H9 (cell line): ENCODE data around the gene KRT36. TPM values are rescaled to one million over a fixed set of nuclear protein-coding genes. Genes with fewer than 3 reads are reported as not detected.

ENCODE experiments used
- DNase-seq: peaks from one replicate; pipeline ENCODE4 v3.0.0-alpha.2; 2017
- H2AFZ ChIP-seq: one replicate; pipeline ENCODE4 v1.6.1; 2013; ENCODE audit warnings: mild to moderate bottlenecking, low read length, control low read depth, moderate library complexity
- H2AK5ac ChIP-seq: 2 replicates; pipeline ENCODE4 v1.6.1; 2013; ENCODE audit warnings: low read length, control low read depth, mixed read lengths; ENCODE audit not compliant: insufficient read length
- H2BK120ac ChIP-seq: one replicate; pipeline ENCODE4 v1.6.1; 2013; ENCODE audit warnings: low read depth, mild to moderate bottlenecking, low read length, control low read depth, inconsistent platforms; ENCODE audit not compliant: poor library complexity, severe bottlenecking
- H2BK12ac ChIP-seq: 2 replicates; pipeline ENCODE4 v1.6.1; 2013; ENCODE audit warnings: low read length, control low read depth, mixed read lengths, low read depth; ENCODE audit not compliant: insufficient read length
- H2BK15ac ChIP-seq: 2 replicates; pipeline ENCODE4 v1.6.1; 2013; ENCODE audit warnings: low read depth, low read length, control low read depth
- H2BK20ac ChIP-seq: one replicate; pipeline ENCODE4 v1.6.1; 2013; ENCODE audit warnings: low read depth, mild to moderate bottlenecking, low read length, control low read depth, inconsistent platforms; ENCODE audit not compliant: poor library complexity, severe bottlenecking
- H2BK5ac ChIP-seq: 2 replicates; pipeline ENCODE4 v1.6.1; 2013; ENCODE audit warnings: low read length, control low read depth, mixed read lengths; ENCODE audit not compliant: insufficient read length
- H3K14ac ChIP-seq: 2 replicates; pipeline ENCODE4 v1.6.1; 2013; ENCODE audit warnings: low read length, control low read depth; ENCODE audit not compliant: insufficient read depth
- H3K18ac ChIP-seq: 2 replicates; pipeline ENCODE4 v1.6.1; 2013; ENCODE audit warnings: low read depth, mild to moderate bottlenecking, mixed read lengths, low read length, control low read depth; ENCODE audit not compliant: insufficient read length
- H3K23ac ChIP-seq: 2 replicates; pipeline ENCODE4 v1.6.1; 2013; ENCODE audit warnings: low read length, control low read depth, mixed read lengths, low read depth; ENCODE audit not compliant: insufficient read length
- H3K23me2 ChIP-seq: 2 replicates; pipeline ENCODE4 v1.6.1; 2013; ENCODE audit warnings: low read depth, mild to moderate bottlenecking, mixed read lengths, low read length, control low read depth; ENCODE audit not compliant: insufficient read length, poor library complexity, severe bottlenecking
- H3K27ac ChIP-seq: 2 replicates; pipeline ENCODE4 v1.5.1; 2013; ENCODE audit warnings: low read length, control low read depth, mixed read lengths, low read depth; ENCODE audit not compliant: insufficient read length
- H3K27me3 ChIP-seq: 2 replicates; pipeline ENCODE4 v1.6.1; 2013; ENCODE audit warnings: low read length, control low read depth, inconsistent platforms; ENCODE audit not compliant: insufficient read depth
- H3K4ac ChIP-seq: 2 replicates; pipeline ENCODE4 v1.6.1; 2013; ENCODE audit warnings: low read depth, mild to moderate bottlenecking, control low read depth, inconsistent platforms, low read length, moderate library complexity
- H3K4me1 ChIP-seq: 2 replicates; pipeline ENCODE4 v1.6.1; 2013; ENCODE audit warnings: low read length, control low read depth, inconsistent platforms; ENCODE audit not compliant: insufficient read depth
- H3K4me2 ChIP-seq: 2 replicates; pipeline ENCODE4 v1.6.1; 2013; ENCODE audit warnings: low read length, control low read depth, mixed read lengths; ENCODE audit not compliant: insufficient read length, insufficient read depth
- H3K56ac ChIP-seq: 2 replicates; pipeline ENCODE4 v1.6.1; 2013; ENCODE audit warnings: low read depth, mild to moderate bottlenecking, mixed read lengths, low read length, control low read depth; ENCODE audit not compliant: insufficient read length
- H3K79me1 ChIP-seq: 2 replicates; pipeline ENCODE4 v1.6.1; 2013; ENCODE audit warnings: low read depth, mild to moderate bottlenecking, moderate library complexity, low read length, control low read depth, inconsistent platforms; ENCODE audit not compliant: insufficient read depth, poor library complexity, severe bottlenecking
- H3K79me2 ChIP-seq: 2 replicates; pipeline ENCODE4 v1.6.1; 2013; ENCODE audit warnings: low read length, control low read depth, inconsistent platforms; ENCODE audit not compliant: insufficient read depth
- H3K9ac ChIP-seq: 2 replicates; pipeline ENCODE4 v1.6.1; 2013; ENCODE audit warnings: low read length, control low read depth, mixed read lengths; ENCODE audit not compliant: insufficient read length; ENCODE audit errors: extremely low read depth
- H3K9me3 ChIP-seq: one replicate; pipeline ENCODE4 v1.6.1; 2013; ENCODE audit warnings: low read depth, low read length, inconsistent platforms; ENCODE audit not compliant: control insufficient read depth
- H3T11ph ChIP-seq: one replicate; pipeline ENCODE4 v1.6.1; 2013; ENCODE audit warnings: mild to moderate bottlenecking, low read length, control low read depth, inconsistent platforms
- H4K20me1 ChIP-seq: one replicate; pipeline ENCODE4 v1.6.1; 2013; ENCODE audit not compliant: control insufficient read depth, insufficient read length, insufficient read depth
- H4K5ac ChIP-seq: 2 replicates; pipeline ENCODE4 v1.6.1; 2013; ENCODE audit warnings: low read depth, mild to moderate bottlenecking, mixed read lengths, low read length, control low read depth; ENCODE audit not compliant: insufficient read length
- H4K8ac ChIP-seq: replicated peaks from 2 replicates; pipeline ENCODE4 v1.6.1; 2013; ENCODE audit warnings: low read length, control low read depth, mixed read lengths, low read depth; ENCODE audit not compliant: insufficient read length
- H4K91ac ChIP-seq: 2 replicates; pipeline ENCODE4 v1.6.1; 2013; ENCODE audit warnings: low read depth, mild to moderate bottlenecking, moderate library complexity, mixed read lengths, low read length, control low read depth; ENCODE audit not compliant: insufficient read length
- H3K27ac Mint-ChIP-seq, 3 experiments: 2 replicates in 2 of 3; 3 replicates in 1 of 3; pipeline ENCODE4 v1.8.0; 2020 to 2021; ENCODE audit warnings: mixed read lengths in 3 of 3, mild to moderate bottlenecking in 1 of 3, moderate library complexity in 1 of 3
- H3K27me3 Mint-ChIP-seq: 2 replicates; pipeline ENCODE4 v1.8.0; 2021; ENCODE audit warnings: low read depth, mild to moderate bottlenecking, moderate library complexity, mixed read lengths
- H3K36me3 Mint-ChIP-seq, 3 experiments: 2 replicates in 2 of 3; 3 replicates in 1 of 3; pipeline ENCODE4 v1.8.0; 2020 to 2021; ENCODE audit warnings: low read depth in 3 of 3, mixed read lengths in 3 of 3; ENCODE audit not compliant: insufficient read depth in 1 of 3
- H3K4me1 Mint-ChIP-seq, 2 experiments: 2 replicates each; pipeline ENCODE4 v1.8.0; 2020; ENCODE audit warnings: mixed read lengths in 2 of 2
- H3K4me3 Mint-ChIP-seq, 2 experiments: 2 replicates in 1 of 2; 3 replicates in 1 of 2; pipeline ENCODE4 v1.8.0; 2020 to 2021; ENCODE audit warnings: mild to moderate bottlenecking in 2 of 2, mixed read lengths in 2 of 2, moderate library complexity in 1 of 2
- H3K9me3 Mint-ChIP-seq, 2 experiments: 2 replicates in 1 of 2; 3 replicates in 1 of 2; pipeline ENCODE4 v1.8.0; 2020; ENCODE audit warnings: mild to moderate bottlenecking in 2 of 2, mixed read lengths in 2 of 2, moderate library complexity in 1 of 2
- CTCF ChIP-seq: fragments of 200-600 bp; sonication (generic); conservative IDR thresholded peaks from 3 replicates; pipeline ENCODE4 v1.8.0; 2021; ENCODE audit warnings: antibody characterized with exemption, mild to moderate bottlenecking
- WGBS: extraction: QIAGEN DNeasy Blood & Tissue Kit; methylation state at CpG from one replicate; pipeline ENCODE4 v1.1.7; 2013; ENCODE audit warnings: missing lambda C conversion rate, low lambda C conversion rate, mixed read lengths; ENCODE audit not compliant: insufficient read length; ENCODE audit errors: extremely low coverage; 5-methylcytosine and 5-hydroxymethylcytosine counted together
- total RNA-seq: library from RNA; stranded (reverse); gene quantifications from 2 replicates; pipeline ENCODE4 v1.2.1, GENCODE V29; 2021

KRT36 gene
- total RNA-seq, 1 experiment from 2014 or later = not detected

GRCh38 chr17:41467561-41467960 lies 22.1 kb downstream of the KRT36 start:
- Histone ChIP-seq H4K20me1 (no peaks in the 10 kb centered on the region), H2BK120ac (no peak overlapping the region), H3K79me1 (no peaks in the 10 kb centered on the region), H3K9me3 (no peaks in the 10 kb centered on the region), H3T11ph (no peak overlapping the region), H3K56ac (no peak overlapping the region), H3K18ac (no peak overlapping the region), H3K79me2 (no peaks in the 10 kb centered on the region), H2BK20ac (no peak overlapping the region), H3K9ac (no peak overlapping the region), H2AFZ (no peak overlapping the region), H3K27me3 (no peaks in the 10 kb centered on the region), H2BK15ac (no peak overlapping the region), H3K4me2 (no peak overlapping the region), H2BK5ac (no peak overlapping the region), H2AK5ac (no peak overlapping the region), H3K4ac (no peak overlapping the region), H3K27ac (no peak overlapping the region), H2BK12ac (no peak overlapping the region), H3K23me2 (no peaks in the 10 kb centered on the region), H4K5ac (no peak overlapping the region), H4K8ac (no peak overlapping the region), H3K4me1 (no peaks in the 10 kb centered on the region), H3K23ac (no peak overlapping the region), H3K14ac (no peak overlapping the region), H4K91ac (no peak overlapping the region)
- no CpG with 5 or more reads among the region's 4 CpGs for WGBS
- H3K27ac Mint-ChIP-seq = no peak overlapping the region
- no peaks in the 10 kb centered on the region for H3K4me1 Mint-ChIP-seq
- H3K4me3 Mint-ChIP-seq = no peak overlapping the region
- peaks cover 8% of the 10 kb centered on the region for H3K27me3 Mint-ChIP-seq
- H3K36me3 Mint-ChIP-seq = no peaks in the 10 kb centered on the region
- no peak for DNase-seq
- H3K9me3 Mint-ChIP-seq = peaks cover 9% of the 10 kb centered on the region in 2 experiments; a peak in 3 of 5 replicates
- no peak for TF ChIP-seq CTCF
